C4-2B (cell line): ENCODE measurements around the gene PSTK.

Experiments used
- H3K27ac ChIP-seq: fragments of 450-650 bp; 2 replicates; pipeline ENCODE4 v1.5.1; 2017
- ZFX ChIP-seq: fragments of 450-650 bp; IDR thresholded peaks from 2 replicates; pipeline ENCODE4 v1.6.1; 2017
- TF ChIP-seq, protein P1 (sequence below): fragments of 450-650 bp; conservative IDR thresholded peaks from 2 replicates; pipeline ENCODE4 v1.5.1; 2017; ENCODE audit warnings: mild to moderate bottlenecking

PSTK gene

DNA sequence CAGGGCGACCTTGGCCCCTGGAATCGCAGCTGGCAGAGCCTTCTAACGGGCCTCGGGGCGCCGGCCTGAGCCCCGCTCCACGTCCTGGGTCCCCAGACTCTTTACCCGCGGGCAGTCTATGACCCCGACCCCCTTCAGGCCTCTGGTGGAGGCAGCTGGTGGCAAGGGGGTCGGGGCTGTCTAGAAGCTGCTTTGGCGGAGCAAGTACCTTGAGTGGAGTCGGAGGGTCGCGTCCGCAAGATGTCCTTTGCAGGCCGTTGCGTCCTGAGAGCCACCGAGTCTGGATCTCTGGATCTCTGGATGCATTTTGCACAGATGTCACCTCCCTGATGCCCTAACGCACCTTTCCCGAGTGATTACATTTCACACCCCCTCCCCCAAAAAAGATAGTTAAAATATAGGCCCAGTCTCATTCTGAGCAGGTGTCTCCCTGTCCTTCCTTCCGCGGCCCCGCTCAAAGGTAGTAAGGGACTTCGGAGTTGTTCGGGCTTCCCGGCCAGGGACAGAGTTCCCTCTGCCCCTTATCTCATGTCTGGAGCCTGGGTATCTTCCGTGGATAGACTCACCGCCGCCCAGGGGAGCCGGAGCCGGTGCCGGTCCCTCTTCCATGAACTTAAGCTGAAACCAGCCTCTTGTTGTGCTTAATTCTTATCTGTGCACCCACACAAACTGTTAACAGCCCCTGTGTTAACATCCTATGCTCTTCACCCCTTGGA lies 29.1 kb downstream of the PSTK start:
- peak overlapping the region; percentile 74 for H3K27ac ChIP-seq
- TF ChIP-seq ZFX = peak; percentile 84
- TF ChIP-seq, protein P1, sequence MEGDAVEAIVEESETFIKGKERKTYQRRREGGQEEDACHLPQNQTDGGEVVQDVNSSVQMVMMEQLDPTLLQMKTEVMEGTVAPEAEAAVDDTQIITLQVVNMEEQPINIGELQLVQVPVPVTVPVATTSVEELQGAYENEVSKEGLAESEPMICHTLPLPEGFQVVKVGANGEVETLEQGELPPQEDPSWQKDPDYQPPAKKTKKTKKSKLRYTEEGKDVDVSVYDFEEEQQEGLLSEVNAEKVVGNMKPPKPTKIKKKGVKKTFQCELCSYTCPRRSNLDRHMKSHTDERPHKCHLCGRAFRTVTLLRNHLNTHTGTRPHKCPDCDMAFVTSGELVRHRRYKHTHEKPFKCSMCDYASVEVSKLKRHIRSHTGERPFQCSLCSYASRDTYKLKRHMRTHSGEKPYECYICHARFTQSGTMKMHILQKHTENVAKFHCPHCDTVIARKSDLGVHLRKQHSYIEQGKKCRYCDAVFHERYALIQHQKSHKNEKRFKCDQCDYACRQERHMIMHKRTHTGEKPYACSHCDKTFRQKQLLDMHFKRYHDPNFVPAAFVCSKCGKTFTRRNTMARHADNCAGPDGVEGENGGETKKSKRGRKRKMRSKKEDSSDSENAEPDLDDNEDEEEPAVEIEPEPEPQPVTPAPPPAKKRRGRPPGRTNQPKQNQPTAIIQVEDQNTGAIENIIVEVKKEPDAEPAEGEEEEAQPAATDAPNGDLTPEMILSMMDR = no peak

DNA sequence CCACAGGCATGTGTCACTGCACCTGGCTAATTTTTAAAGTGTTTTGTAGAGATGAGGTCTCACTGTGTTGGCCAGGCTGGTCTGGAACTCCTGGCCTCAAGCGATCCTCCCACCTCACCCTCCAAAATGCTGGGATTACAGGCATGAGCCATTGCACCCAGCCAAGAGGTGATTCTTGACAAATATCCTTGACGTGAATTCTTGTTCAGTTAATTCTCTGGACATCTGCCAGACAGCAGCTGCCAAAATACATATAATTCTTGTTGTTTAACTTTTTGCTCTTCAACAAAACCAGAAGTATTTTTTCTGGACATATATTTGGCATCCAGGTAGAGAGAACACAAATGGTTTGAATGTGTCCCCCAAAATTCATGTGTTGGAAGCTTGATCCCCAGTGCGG lies 31.8 kb downstream of the PSTK start:
- TF ChIP-seq ZFX = no peak
- TF ChIP-seq, protein P1 = no peak
- H3K27ac ChIP-seq = no peak overlapping the region

DNA sequence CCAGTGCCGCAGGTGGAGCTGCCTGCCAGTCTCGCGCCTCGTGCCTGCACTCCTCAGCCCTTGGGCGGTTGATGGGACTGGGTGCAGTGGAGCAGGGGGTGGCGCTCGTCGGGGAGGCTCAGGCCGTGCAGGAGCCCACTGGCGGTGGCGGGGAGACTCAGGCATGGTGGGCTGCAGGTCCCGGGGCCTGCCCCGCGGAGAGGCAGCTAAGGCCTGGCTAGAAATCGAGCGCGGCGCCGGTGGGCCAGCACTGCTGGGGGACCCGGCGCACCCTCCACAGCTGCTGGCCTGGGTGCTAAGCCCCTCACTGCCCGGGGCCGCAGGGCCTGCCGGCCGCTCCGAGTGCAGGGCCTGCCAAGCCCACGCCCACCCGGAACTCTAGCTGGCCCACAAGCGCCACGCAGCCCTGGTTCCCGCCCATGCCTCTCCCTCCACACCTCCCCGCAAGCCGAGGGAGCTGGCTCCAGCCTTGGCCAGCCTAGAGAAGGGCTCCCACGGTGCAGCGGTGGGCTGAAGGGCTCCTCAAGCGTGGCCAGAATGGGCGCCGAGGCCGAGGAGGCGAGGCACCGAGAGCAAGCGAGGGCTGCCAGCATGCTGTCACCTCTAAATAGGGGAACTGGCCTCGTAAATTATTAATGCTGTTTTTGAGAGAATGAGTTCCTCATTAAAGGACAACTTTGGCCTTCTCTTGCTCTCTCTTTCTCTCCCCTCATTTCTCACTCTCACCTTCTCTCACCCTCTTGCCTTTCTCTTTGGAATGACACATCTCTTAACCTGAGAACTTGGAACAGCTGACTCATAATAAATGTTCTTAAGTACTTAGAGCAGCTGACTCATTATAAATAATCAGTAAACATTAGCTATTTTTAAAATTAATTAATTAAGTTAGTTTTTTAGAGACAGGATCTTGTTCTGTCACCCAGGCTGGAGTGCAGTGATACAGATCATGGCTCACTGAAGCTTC lies 33.5 kb downstream of the PSTK start:
- no peak overlapping the region for H3K27ac ChIP-seq

DNA sequence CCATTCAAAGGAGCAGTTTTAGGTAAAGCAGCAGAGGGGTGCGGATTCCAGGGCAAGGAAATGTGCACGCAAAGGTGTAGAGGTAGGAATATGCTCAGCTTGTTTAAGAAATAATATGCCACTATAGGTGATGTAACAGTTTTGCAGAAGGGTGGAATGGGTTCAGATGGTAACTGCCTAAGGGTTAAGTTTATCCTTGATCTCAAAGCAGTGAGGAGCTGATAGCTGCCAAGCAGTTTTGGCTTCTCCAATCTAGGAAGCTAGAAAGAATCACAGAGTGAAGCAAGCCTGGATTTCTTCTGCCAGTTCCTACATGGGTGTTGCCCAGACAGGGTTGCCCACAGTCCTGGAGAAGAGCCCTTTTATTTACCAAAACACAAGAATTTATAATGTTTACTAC lies 34.6 kb downstream of the PSTK start:
- H3K27ac ChIP-seq = no peak overlapping the region; the same call in 1 of the 2 replicates

More for the DNA sequence above, 33.5 kb downstream of the PSTK start:
- no peak for TF ChIP-seq ZFX
- TF ChIP-seq, protein P1 = no peak

DNA sequence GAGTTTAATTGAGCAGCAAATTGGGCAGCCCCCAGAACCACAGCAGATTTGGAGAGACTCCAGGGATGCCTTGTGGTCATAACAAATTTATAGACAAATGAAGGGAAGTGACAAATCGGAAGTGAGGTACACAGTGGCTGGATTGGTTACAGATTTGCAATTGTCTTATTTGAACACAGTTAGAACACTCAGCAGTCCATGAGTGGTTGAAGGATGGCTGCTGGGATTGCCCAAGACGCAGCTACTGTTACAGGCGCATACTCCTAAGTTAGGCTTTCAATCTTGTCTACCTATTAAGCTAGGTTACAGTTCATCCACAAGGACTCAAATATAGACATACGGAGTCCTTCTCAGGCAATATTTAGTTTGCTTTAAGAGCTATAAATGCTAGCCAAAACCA lies 36.0 kb downstream of the PSTK start:
- no peak overlapping the region for H3K27ac ChIP-seq
- no peak for TF ChIP-seq ZFX

More for the DNA sequence above, 34.6 kb downstream of the PSTK start:
- TF ChIP-seq, protein P1 = no peak
- TF ChIP-seq ZFX = no peak

DNA sequence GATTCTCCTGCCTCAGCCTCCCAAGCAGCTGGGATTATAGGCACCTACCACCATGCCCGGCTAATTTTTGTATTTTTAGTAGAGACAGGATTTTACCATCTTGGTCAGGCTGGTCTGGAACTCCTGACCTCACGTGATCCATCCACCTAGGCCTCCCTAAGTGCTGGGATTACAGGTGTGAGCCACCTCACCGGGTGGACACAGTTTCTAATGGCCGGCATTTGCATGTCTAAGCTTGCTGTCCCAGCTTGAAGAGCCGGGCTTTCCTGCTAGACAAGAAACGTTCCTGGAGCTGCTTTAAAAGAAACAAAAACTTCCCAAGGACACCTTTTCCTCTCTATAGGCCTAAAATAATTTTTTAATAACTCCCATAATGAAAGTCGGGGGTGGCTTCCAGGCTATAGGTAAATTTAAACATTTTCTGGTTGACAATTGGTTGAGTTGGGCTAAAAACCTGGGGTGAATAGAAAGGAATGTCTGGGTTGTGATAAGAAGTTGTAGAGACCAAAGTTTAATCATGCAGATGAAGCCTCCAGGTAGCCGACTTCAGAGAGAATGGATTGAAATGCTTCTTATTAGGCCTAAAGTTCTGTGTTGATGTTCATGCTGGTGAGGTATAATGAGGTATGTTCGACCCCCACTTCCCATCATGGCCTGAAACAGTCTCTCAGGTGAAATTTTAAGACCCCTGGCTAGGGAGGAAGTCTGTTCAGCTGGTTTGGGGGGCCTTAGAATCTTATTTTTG lies 37.4 kb downstream of the PSTK start:
- no peak for TF ChIP-seq ZFX
- TF ChIP-seq, protein P1 = no peak
- no peak overlapping the region for H3K27ac ChIP-seq

DNA sequence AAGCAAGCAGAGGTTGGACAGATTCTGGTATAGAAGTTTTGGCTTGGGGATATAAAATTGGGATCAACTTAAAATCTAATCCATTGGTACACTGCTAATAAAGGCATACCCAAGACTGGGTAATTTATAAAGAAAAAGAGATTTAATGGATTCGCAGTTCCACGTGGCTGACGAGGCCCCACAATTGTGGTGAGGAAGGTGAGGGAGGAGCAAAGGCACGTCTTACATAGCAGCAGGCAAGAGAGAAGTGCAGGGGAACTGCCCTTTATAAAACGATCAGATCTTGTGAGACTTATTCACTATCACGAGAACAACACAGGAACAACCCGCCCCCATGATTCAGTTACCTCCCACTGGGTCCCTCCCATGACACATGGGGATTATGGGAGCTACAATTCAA lies 38.3 kb downstream of the PSTK start:
- TF ChIP-seq, protein P1 = no peak
- TF ChIP-seq ZFX = no peak
- H3K27ac ChIP-seq = peak overlapping the region; percentile 17; the same call in 1 of the 2 replicates
